Measurements from ENCODE around the gene UST. TPM values are rescaled to one million over a fixed set of nuclear protein-coding genes. Genes with fewer than 3 reads are reported as not detected.

Gene UST
- total and polyA plus RNA-seq, 3 donors from 2014 or later: 14.9 to 16.0 (median 14.9) TPM

- H3K27ac ChIP-seq: no peak overlapping the region
- no peak overlapping the region for H3K4me3 ChIP-seq
- intact Hi-C loops (cut with DNase I; ENCODE audit: low total_unique reads): no loop called here
- no peaks in the 10 kb centered on the region for H3K4me1 ChIP-seq
- H3K9me3 ChIP-seq: no peaks in the 10 kb centered on the region
- no peak for DNase-seq
- H3K36me3 ChIP-seq (ENCODE audit: low read depth, missing control alignments): no peaks in the 10 kb centered on the region
- 65 to 73% methylated on average over 5 of the region's 5 CpGs for WGBS, 2 donors
- H3K27me3 ChIP-seq: no peaks in the 10 kb centered on the region
- no peak for TF ChIP-seq CTCF (IDR thresholded peaks at IDR 0.05)
- TF ChIP-seq POLR2A (IDR thresholded peaks at IDR 0.05): no peak
Measured at GRCh38 chr6:149107520-149107919, 360.7 kb downstream of the UST start.

GRCh38 chr6:149108038-149108748, 361.4 kb downstream of the UST start:
- no peak overlapping the region for H3K4me3 ChIP-seq
- intact Hi-C loops (cut with DNase I; ENCODE audit: low total_unique reads): no loop called here

GRCh38 chr6:149108749-149109100, 361.9 kb downstream of the UST start:
- H3K27me3 ChIP-seq: no peaks in the 10 kb centered on the region
- H3K27ac ChIP-seq: no peak overlapping the region
- WGBS, 2 donors: 82 to 96% methylated on average over 3 of the region's 3 CpGs
- DNase-seq: no peak
- no peaks in the 10 kb centered on the region for H3K4me1 ChIP-seq
- no peak overlapping the region for H3K4me3 ChIP-seq
- no peaks in the 10 kb centered on the region for H3K36me3 ChIP-seq (ENCODE audit: low read depth, missing control alignments)
- H3K9me3 ChIP-seq: no peaks in the 10 kb centered on the region
- TF ChIP-seq POLR2A (IDR thresholded peaks at IDR 0.05) (no peak), CTCF (IDR thresholded peaks at IDR 0.05) (no peak)
- intact Hi-C loops (cut with DNase I; ENCODE audit: low total_unique reads): no loop called here

More at GRCh38 chr6:149108038-149108748, 361.4 kb downstream of the UST start:
- DNase-seq: no peak
- no peaks in the 10 kb centered on the region for H3K9me3 ChIP-seq
- no peaks in the 10 kb centered on the region for H3K4me1 ChIP-seq
- H3K36me3 ChIP-seq (ENCODE audit: low read depth, missing control alignments): no peaks in the 10 kb centered on the region
- WGBS, 2 donors: 82 to 85% methylated on average over 5 of the region's 5 CpGs
- no peak overlapping the region for H3K27ac ChIP-seq
- TF ChIP-seq CTCF (IDR thresholded peaks at IDR 0.05) (no peak), POLR2A (IDR thresholded peaks at IDR 0.05) (no peak)
- H3K27me3 ChIP-seq: no peaks in the 10 kb centered on the region

- Histone ChIP-seq H3K9me3 (no peaks in the 10 kb centered on the region), H3K27ac (no peak overlapping the region), H3K36me3 (ENCODE audit: low read depth, missing control alignments) (no peaks in the 10 kb centered on the region), H3K4me1 (no peaks in the 10 kb centered on the region), H3K4me3 (no peak overlapping the region), H3K27me3 (no peaks in the 10 kb centered on the region)
- no peak for DNase-seq
- TF ChIP-seq POLR2A (IDR thresholded peaks at IDR 0.05) (no peak), CTCF (IDR thresholded peaks at IDR 0.05) (no peak)
- intact Hi-C loops (cut with DNase I; ENCODE audit: low total_unique reads): no loop called here
- 94 to 95% methylated on average over 5 of the region's 5 CpGs for WGBS, 2 donors
Measured at GRCh38 chr6:149109397-149110070, 362.7 kb downstream of the UST start.
